ENCODE measurements around the gene CDCA7L.
"Not testable (repeated sequence)": the region's sequence is repeated elsewhere in the genome, so short reads cannot be mapped to it uniquely, and the experiment has no call there.

Gene CDCA7L

GRCh38 chr7:21942955-21943354 lies 2.7 kb downstream of the CDCA7L start:
- no peak for DNase-seq

- no peak for DNase-seq
Measured at GRCh38 chr7:21941611-21942141, 4.0 kb downstream of the CDCA7L start.

GRCh38 chr7:21939858-21940372 lies 5.8 kb downstream of the CDCA7L start:
- no peak for DNase-seq

- no peak for DNase-seq
Measured at GRCh38 chr7:21939136-21939857, 6.4 kb downstream of the CDCA7L start.

- DNase-seq: no peak
Measured at GRCh38 chr7:21938463-21938862, 7.2 kb downstream of the CDCA7L start.

- no peak for DNase-seq
Measured at GRCh38 chr7:21934808-21935207, 10.9 kb downstream of the CDCA7L start.

- DNase-seq: not testable (repeated sequence)
Measured at GRCh38 chr7:21933293-21933692, 12.4 kb downstream of the CDCA7L start.

GRCh38 chr7:21927693-21928092 lies 18.0 kb downstream of the CDCA7L start:
- DNase-seq: no peak

- no peak for DNase-seq
Measured at GRCh38 chr7:21926448-21926847, 19.3 kb downstream of the CDCA7L start.

GRCh38 chr7:21923658-21924057 lies 22.0 kb downstream of the CDCA7L start:
- DNase-seq: no peak

GRCh38 chr7:21922605-21923004 lies 23.1 kb downstream of the CDCA7L start:
- no peak for DNase-seq

GRCh38 chr7:21920936-21921335 lies 24.8 kb downstream of the CDCA7L start:
- no peak for DNase-seq

- no peak for DNase-seq
Measured at GRCh38 chr7:21918216-21918615, 27.5 kb downstream of the CDCA7L start.

GRCh38 chr7:21916629-21917028 lies 29.1 kb downstream of the CDCA7L start:
- DNase-seq: no peak

GRCh38 chr7:21916176-21916575 lies 29.5 kb downstream of the CDCA7L start:
- DNase-seq: no peak

- no peak for DNase-seq
Measured at GRCh38 chr7:21915140-21915539, 30.6 kb downstream of the CDCA7L start.

GRCh38 chr7:21914671-21915070 lies 31.0 kb downstream of the CDCA7L start:
- no peak for DNase-seq

- DNase-seq: no peak
Measured at GRCh38 chr7:21912931-21913780, 32.5 kb downstream of the CDCA7L start.

GRCh38 chr7:21912305-21912704 lies 33.4 kb downstream of the CDCA7L start:
- DNase-seq: no peak

- no peak for DNase-seq
Measured at GRCh38 chr7:21911341-21911875, 34.3 kb downstream of the CDCA7L start.

GRCh38 chr7:21910253-21910652 lies 35.4 kb downstream of the CDCA7L start:
- DNase-seq: no peak

- no peak for DNase-seq
Measured at GRCh38 chr7:21908746-21909145, 37.0 kb downstream of the CDCA7L start.

GRCh38 chr7:21903020-21903786 lies 42.5 kb downstream of the CDCA7L start:
- no peak for DNase-seq

All from GOT3 (cell line).